ENCODE results near the gene MXD1. TPM values are rescaled to one million over a fixed set of nuclear protein-coding genes. Genes with fewer than 3 reads are reported as not detected.
A peak's percentile ranks its signal among the peaks of the same experiment; 100 is the strongest.

MXD1 gene
- total and polyA plus RNA-seq, 2 donors (not counting 3 experiments of a cell fraction or from before 2014, with no cell fraction given) = 6.7 to 10.6 TPM

GRCh38 chr2:69935011-69935410 is 20.1 kb downstream of the MXD1 start:
- no peaks in the 10 kb centered on the region for H4K20me1 ChIP-seq (replicated peaks; ENCODE audit: control insufficient read depth, extremely low read depth, insufficient read depth, low read length)
- ChIA-PET CTCF (interaction anchor here (1.9 to 2.7 kb wide), 3 partner anchors 11 to 211 kb away, joined by 6 to 19 read pairs (median 8); no protein-coding TSS in a partner anchor), POLR2A (interaction anchor here (0.6 to 1.3 kb wide), 2 partner anchors 13 to 152 kb away, joined by 4 to 7 read pairs; no protein-coding TSS in a partner anchor)
- H3K9me1 ChIP-seq (replicated peaks; ENCODE audit: control insufficient read depth, extremely low read depth, insufficient read depth, low read length) = no peaks in the 10 kb centered on the region
- intact Hi-C loops (cut with micrococcal nuclease) = no loop called here
- no peak overlapping the region for H3K4me3 ChIP-seq (replicated peaks in 1 of 3; ENCODE audit: insufficient read depth in 1 of 3, low read depth in 1 of 3, low read length in 3 of 3)
- BruUV-seq (replicated peaks) = no TSS peak
- no peak overlapping the region for H3K9ac ChIP-seq (replicated peaks; ENCODE audit: extremely low read depth, insufficient read depth, low read length)
- H3K27ac ChIP-seq (ENCODE audit: insufficient read depth, low read depth, low read length) = peak overlapping the region; percentile 95
- peaks cover 37% of the 10 kb centered on the region for H3K4me1 ChIP-seq (ENCODE audit: control insufficient read depth, extremely low read depth, insufficient read depth, low read length)
- peak overlapping the region; percentile 78 for H3K4me2 ChIP-seq (ENCODE audit: insufficient read depth, low read length)
- no peaks in the 10 kb centered on the region for H3K9me3 ChIP-seq (replicated peaks; ENCODE audit: control insufficient read depth, insufficient read depth, low read length)
- peaks cover 16 to 21% of the 10 kb centered on the region in 2 experiments for H3K36me3 ChIP-seq (ENCODE audit: control insufficient read depth in 2 of 2, extremely low read depth in 1 of 2, insufficient read depth in 2 of 2, low read length in 2 of 2)
- H3K27me3 ChIP-seq (ENCODE audit: control insufficient read depth in 2 of 2, insufficient read depth in 2 of 2, low read length in 2 of 2) = no peaks in the 10 kb centered on the region
- dilution Hi-C loops (cut with MboI; ENCODE audit: extremely low pct_ligation_motif_present, low sequenced_read_pairs) = no loop called here
- DNase-seq (ENCODE audit: low read depth, low spot score) (no peak), FAIRE-seq (no peak)
- peaks cover 4% of the 10 kb centered on the region for H3K79me2 ChIP-seq (ENCODE audit: control insufficient read depth, insufficient read depth, low read length)
- H2AFZ ChIP-seq (ENCODE audit: low read depth, low read length) = no peak overlapping the region
- no peak for TF ChIP-seq EZH2 (IDR thresholded peaks at IDR 0.05; ENCODE audit: borderline replicate concordance, low read depth, low read length, severe bottlenecking)
- TF ChIP-seq MYC (IDR thresholded peaks at IDR 0.05; ENCODE audit: low read depth, low read length) = no peak
- no peak for TF ChIP-seq JUN (IDR thresholded peaks at IDR 0.05; ENCODE audit: borderline replicate concordance, insufficient read depth, insufficient read length, low read depth)
- TF ChIP-seq GATA2 (IDR thresholded peaks at IDR 0.05; ENCODE audit: insufficient read depth, insufficient read length, low read depth, low read length) = no peak

DNA sequence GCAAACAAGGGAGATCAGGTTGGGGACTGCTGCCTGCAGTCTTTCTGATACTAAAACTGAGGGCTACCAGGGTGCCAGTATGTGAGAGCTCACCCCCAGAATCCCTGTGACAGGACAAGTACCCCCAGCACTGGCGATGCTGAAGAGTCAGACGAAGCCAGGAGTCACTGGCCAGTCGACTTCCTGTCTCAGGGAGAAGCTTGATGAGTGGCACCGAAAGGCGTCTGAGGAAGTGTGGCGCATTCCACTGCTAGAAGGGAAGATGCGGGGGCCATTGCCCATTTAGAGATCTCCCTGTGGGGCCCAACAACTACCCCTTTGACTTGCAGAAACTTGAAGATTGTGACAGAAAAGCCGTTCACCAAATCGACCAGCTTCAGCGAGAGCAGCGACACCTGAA is 22.0 kb downstream of the MXD1 start:
- FAIRE-seq (peak; percentile 63), DNase-seq (ENCODE audit: low read depth, low spot score) (peak; percentile 18)
- H3K79me2 ChIP-seq (ENCODE audit: control insufficient read depth, insufficient read depth, low read length) = peaks cover 2% of the 10 kb centered on the region
- no peak for TF ChIP-seq POLR2A (IDR thresholded peaks at IDR 0.05; ENCODE audit: low read depth, low read length)
- TF ChIP-seq CTCF (IDR thresholded peaks at IDR 0.05; ENCODE audit: extremely low read depth in 1 of 2, insufficient read depth in 1 of 2, low read depth in 1 of 2, low read length in 2 of 2) = no peak
- no peak for TF ChIP-seq MYC (IDR thresholded peaks at IDR 0.05; ENCODE audit: low read depth, low read length)
- TF ChIP-seq GATA2 (IDR thresholded peaks at IDR 0.05; ENCODE audit: insufficient read depth, insufficient read length, low read depth, low read length) = no peak
- no peak for TF ChIP-seq EZH2 (IDR thresholded peaks at IDR 0.05; ENCODE audit: borderline replicate concordance, low read depth, low read length, severe bottlenecking)
- TF ChIP-seq POLR2AphosphoS5 (IDR thresholded peaks at IDR 0.05; ENCODE audit: insufficient read depth, low read depth, low read length) = peak; percentile 35
- TF ChIP-seq FOS (IDR thresholded peaks at IDR 0.05; ENCODE audit: borderline replicate concordance, insufficient read depth, low read length) = no peak
- no peak for TF ChIP-seq JUN (IDR thresholded peaks at IDR 0.05; ENCODE audit: borderline replicate concordance, insufficient read depth, insufficient read length, low read depth)
- peak overlapping the region; percentile 14 for H3K4me2 ChIP-seq (ENCODE audit: insufficient read depth, low read length)
- H4K20me1 ChIP-seq (replicated peaks; ENCODE audit: control insufficient read depth, extremely low read depth, insufficient read depth, low read length) = no peaks in the 10 kb centered on the region
- H3K4me1 ChIP-seq (ENCODE audit: control insufficient read depth, extremely low read depth, insufficient read depth, low read length) = peaks cover 33% of the 10 kb centered on the region
- H3K27me3 ChIP-seq (ENCODE audit: control insufficient read depth in 2 of 2, insufficient read depth in 2 of 2, low read length in 2 of 2) = no peaks in the 10 kb centered on the region
- dilution Hi-C loops (cut with MboI; ENCODE audit: extremely low pct_ligation_motif_present, low sequenced_read_pairs) (no loop called here), intact Hi-C loops (cut with micrococcal nuclease) (no loop called here)
- peaks cover 16 to 21% of the 10 kb centered on the region in 2 experiments for H3K36me3 ChIP-seq (ENCODE audit: control insufficient read depth in 2 of 2, extremely low read depth in 1 of 2, insufficient read depth in 2 of 2, low read length in 2 of 2)
- no peaks in the 10 kb centered on the region for H3K9me3 ChIP-seq (replicated peaks; ENCODE audit: control insufficient read depth, insufficient read depth, low read length)
- no TSS peak for BruUV-seq (replicated peaks)
- H3K9ac ChIP-seq (replicated peaks; ENCODE audit: extremely low read depth, insufficient read depth, low read length) = no peak overlapping the region
- no peak overlapping the region for H2AFZ ChIP-seq (ENCODE audit: low read depth, low read length)
- H3K27ac ChIP-seq (ENCODE audit: insufficient read depth, low read depth, low read length) = peak overlapping the region; percentile 47
- H3K4me3 ChIP-seq (replicated peaks in 1 of 3; ENCODE audit: insufficient read depth in 1 of 3, low read depth in 1 of 3, low read length in 3 of 3) = no peak overlapping the region
- POLR2A ChIA-PET = no interaction called here
- CTCF ChIA-PET = interaction anchor here (1.0 kb wide), 1 partner anchor 14 kb away, joined by 3 read pairs; no protein-coding TSS in a partner anchor
- no peaks in the 10 kb centered on the region for H3K9me1 ChIP-seq (replicated peaks; ENCODE audit: control insufficient read depth, extremely low read depth, insufficient read depth, low read length)

Data from endothelial cell of umbilical vein (primary cell).